Mucosa of rectum (tissue), 2 donors: ENCODE measurements around the gene PRF1.
A peak's percentile ranks its signal among the peaks of the same experiment; 100 is the strongest.

Source experiments
- H3K27ac ChIP-seq, 2 donors: one replicate each; pipeline ENCODE4 v1.7.0; 2013; ENCODE audit warnings: inconsistent platforms in 2 of 2, low read depth in 2 of 2, low read length in 2 of 2
- H3K27me3 ChIP-seq, 2 donors: one replicate each; pipeline ENCODE4 v1.7.0; 2013; ENCODE audit warnings: low read length in 2 of 2; ENCODE audit not compliant: control insufficient read depth in 2 of 2, insufficient read depth in 2 of 2
- H3K36me3 ChIP-seq, 2 donors: one replicate each; pipeline ENCODE4 v1.7.0; 2013; ENCODE audit warnings: low read length in 2 of 2; ENCODE audit not compliant: control insufficient read depth in 2 of 2, insufficient read depth in 2 of 2
- H3K4me1 ChIP-seq, 2 donors: one replicate each; pipeline ENCODE4 v1.7.0; 2013; ENCODE audit warnings: low read length in 2 of 2, mild to moderate bottlenecking in 1 of 2; ENCODE audit not compliant: control insufficient read depth in 2 of 2, insufficient read depth in 2 of 2
- H3K4me3 ChIP-seq, 2 donors: one replicate each; pipeline ENCODE4 v1.7.0; 2013; ENCODE audit warnings: low read length in 2 of 2
- H3K9ac ChIP-seq, 2 donors: one replicate each; pipeline ENCODE4 v1.7.0; 2013; ENCODE audit warnings: low read length in 2 of 2, low read depth in 1 of 2, mild to moderate bottlenecking in 1 of 2
- H3K9me3 ChIP-seq, 2 donors: one replicate each; pipeline ENCODE4 v1.7.0; 2013; ENCODE audit warnings: low read length in 2 of 2; ENCODE audit not compliant: control insufficient read depth in 2 of 2
- donor health status: healthy.
- donor health status: Normal muscosa, but diverticular disease.

PRF1 gene

DNA sequence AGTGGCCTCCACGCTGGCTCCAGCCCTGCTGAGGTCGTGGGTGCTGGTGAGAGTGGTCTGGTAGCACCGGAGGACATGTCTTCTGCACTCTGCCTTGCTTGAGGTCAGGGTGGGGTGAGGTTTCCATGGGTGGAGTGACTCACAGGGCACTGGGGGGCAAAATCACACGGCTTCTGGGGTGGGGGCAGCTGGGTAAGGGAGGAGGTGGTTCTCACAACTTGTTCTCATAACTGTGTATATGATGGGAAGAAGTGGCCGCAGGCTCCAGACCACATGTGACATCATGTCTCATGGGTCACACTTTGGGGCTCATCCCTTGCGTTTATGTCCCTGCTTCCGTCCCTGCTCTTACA is 884 bp upstream of the PRF1 start:
- Histone ChIP-seq H3K36me3 (no peaks in the 10 kb centered on the region), H3K27ac (no peak overlapping the region), H3K9ac (no peak overlapping the region), H3K9me3 (no peaks in the 10 kb centered on the region), H3K4me3 (peak overlapping the region in 1 of 2 donors; percentile 7), H3K4me1 (no peaks in the 10 kb centered on the region), H3K27me3 (no peaks in the 10 kb centered on the region)

DNA sequence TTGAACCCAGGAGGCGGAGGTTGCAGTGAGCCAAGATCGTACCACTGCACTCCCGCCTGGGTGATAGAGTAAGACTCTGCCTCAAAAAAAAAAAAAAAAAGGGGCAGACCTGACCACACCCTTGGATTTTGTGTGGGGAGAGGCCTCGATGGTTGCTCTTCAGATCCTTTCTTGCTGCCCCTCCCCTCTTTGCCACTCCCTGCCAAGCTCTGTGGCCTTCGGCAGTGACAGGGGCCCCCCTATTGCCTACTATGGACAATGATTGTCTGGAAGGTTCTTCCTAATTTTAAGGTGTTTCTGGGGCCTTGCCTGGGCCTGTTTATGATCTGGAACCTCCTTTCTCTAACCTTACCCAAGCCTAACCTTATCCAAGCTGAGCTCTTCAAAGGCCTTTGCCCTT is 795 bp downstream of the PRF1 start:
- Histone ChIP-seq H3K9me3 (no peaks in the 10 kb centered on the region), H3K4me3 (peak overlapping the region in 1 of 2 donors; percentile 52), H3K27ac (no peak overlapping the region), H3K4me1 (no peaks in the 10 kb centered on the region), H3K36me3 (no peaks in the 10 kb centered on the region), H3K27me3 (no peaks in the 10 kb centered on the region), H3K9ac (no peak overlapping the region)

DNA sequence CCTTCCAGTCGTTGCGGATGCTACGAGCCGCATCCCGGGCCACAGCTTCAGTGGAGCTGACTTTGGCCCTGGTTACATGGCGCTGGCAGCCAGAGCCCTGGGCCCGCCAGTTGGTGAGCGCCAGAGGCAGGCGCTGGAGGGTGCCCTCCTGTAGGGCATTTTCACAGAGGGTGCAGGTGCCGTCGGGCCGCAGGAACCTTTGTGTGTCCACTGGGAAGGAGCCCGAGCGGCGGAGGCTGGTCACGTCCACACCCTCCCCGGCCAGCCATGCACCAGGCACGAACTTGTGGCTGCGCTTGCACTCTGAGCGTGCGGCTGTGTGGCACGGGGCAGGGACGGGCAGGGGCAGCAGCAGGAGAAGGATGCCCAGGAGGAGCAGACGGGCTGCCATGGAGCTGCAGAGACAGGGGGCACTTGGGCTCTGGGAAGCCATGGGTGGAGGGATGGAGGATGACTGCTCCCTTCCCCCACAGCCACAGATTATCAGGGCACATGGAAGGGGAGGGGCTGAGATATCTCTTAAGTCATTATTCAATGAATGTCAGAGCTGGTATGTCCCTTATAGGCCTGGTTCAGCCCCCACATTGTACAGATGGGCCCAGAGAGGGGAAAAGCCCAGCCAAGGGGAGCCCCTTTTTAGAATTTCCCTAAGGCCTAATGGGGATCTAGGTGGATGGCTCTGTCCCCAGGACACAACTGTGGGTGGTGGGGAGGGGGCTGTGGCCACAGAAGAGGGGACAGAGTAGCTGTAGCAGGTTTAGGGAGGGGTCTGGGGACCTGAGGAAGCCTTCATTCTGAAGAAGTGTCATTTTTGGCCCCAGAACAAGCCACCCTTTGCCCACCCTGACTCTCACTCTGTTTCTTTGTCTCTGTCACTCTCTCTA is 1.8 kb downstream of the PRF1 start:
- Histone ChIP-seq H3K36me3 (no peaks in the 10 kb centered on the region), H3K4me1 (no peaks in the 10 kb centered on the region), H3K9ac (no peak overlapping the region), H3K4me3 (no peak overlapping the region), H3K27me3 (no peaks in the 10 kb centered on the region), H3K9me3 (no peaks in the 10 kb centered on the region), H3K27ac (no peak overlapping the region)

DNA sequence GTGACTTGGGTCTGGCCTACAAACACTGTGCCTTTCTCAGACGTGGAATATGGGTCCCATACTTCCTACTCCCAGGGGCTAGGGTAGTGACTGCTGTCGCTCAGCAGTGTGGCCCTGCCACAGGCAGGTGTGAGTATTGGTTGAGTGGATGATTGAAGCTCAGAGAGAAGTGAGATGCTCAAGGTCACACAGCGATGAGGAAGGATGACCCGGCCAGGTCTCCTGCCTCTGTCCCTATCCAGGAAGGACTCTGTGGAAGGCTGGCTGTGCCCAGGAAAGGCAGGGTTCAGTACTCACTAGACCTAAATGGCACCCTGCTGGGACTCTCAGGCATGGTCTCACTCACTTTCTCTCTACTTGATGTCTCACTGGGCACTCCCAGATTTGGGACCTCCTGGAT is 2.8 kb downstream of the PRF1 start:
- no peaks in the 10 kb centered on the region for H3K9me3 ChIP-seq
- no peaks in the 10 kb centered on the region for H3K4me1 ChIP-seq
- H3K9ac ChIP-seq: no peak overlapping the region
- no peaks in the 10 kb centered on the region for H3K36me3 ChIP-seq
- no peaks in the 10 kb centered on the region for H3K27me3 ChIP-seq
- no peak overlapping the region for H3K27ac ChIP-seq
- H3K4me3 ChIP-seq: no peak overlapping the region

DNA sequence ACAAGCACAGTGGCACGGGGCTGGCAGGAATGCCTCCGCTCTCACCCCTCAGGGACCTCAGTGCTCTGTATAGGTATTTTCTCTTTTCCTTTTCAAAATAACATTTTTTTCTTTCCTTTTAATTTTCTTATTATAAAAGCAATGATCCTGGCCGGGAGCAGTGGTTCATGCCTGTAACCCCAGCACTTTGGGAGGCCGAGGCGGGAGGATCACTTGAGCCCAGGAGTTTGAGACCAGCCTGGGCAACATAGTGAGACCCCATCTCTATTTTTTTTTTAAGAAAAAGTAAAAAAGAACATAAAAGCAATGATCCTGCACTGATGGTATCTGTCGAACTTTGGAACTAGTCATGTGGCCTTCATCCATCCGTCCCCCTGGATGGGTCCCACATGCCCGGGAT is 3.2 kb downstream of the PRF1 start:
- H3K9me3 ChIP-seq: no peaks in the 10 kb centered on the region
- H3K36me3 ChIP-seq: no peaks in the 10 kb centered on the region
- no peaks in the 10 kb centered on the region for H3K27me3 ChIP-seq
- H3K4me3 ChIP-seq: no peak overlapping the region
- H3K4me1 ChIP-seq: no peaks in the 10 kb centered on the region
- H3K9ac ChIP-seq: no peak overlapping the region
- no peak overlapping the region for H3K27ac ChIP-seq

DNA sequence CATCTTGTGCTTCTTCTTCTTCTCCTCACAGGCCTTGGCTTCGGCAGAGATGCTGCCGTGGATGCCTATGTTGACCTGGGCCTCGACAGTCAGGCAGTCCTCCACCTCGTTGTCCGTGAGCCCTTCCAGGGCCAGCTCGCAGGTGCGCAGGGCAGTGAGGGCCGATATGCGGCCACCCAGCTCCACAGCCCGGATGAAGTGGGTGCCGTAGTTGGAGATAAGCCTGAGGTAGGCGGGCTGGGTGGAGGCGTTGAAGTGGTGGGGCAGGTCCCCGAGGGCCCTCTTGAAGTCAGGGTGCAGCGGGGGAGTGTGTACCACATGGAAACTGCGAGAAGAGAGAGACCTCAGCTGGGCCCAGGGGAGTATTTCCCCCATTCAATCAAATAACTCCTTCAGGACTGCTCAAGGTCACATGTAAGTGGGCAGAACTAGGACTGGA is 3.7 kb downstream of the PRF1 start:
- no peak overlapping the region for H3K4me3 ChIP-seq
- no peaks in the 10 kb centered on the region for H3K4me1 ChIP-seq
- H3K27ac ChIP-seq: no peak overlapping the region
- no peaks in the 10 kb centered on the region for H3K27me3 ChIP-seq
- H3K9ac ChIP-seq: no peak overlapping the region
- no peaks in the 10 kb centered on the region for H3K36me3 ChIP-seq
- no peaks in the 10 kb centered on the region for H3K9me3 ChIP-seq

DNA sequence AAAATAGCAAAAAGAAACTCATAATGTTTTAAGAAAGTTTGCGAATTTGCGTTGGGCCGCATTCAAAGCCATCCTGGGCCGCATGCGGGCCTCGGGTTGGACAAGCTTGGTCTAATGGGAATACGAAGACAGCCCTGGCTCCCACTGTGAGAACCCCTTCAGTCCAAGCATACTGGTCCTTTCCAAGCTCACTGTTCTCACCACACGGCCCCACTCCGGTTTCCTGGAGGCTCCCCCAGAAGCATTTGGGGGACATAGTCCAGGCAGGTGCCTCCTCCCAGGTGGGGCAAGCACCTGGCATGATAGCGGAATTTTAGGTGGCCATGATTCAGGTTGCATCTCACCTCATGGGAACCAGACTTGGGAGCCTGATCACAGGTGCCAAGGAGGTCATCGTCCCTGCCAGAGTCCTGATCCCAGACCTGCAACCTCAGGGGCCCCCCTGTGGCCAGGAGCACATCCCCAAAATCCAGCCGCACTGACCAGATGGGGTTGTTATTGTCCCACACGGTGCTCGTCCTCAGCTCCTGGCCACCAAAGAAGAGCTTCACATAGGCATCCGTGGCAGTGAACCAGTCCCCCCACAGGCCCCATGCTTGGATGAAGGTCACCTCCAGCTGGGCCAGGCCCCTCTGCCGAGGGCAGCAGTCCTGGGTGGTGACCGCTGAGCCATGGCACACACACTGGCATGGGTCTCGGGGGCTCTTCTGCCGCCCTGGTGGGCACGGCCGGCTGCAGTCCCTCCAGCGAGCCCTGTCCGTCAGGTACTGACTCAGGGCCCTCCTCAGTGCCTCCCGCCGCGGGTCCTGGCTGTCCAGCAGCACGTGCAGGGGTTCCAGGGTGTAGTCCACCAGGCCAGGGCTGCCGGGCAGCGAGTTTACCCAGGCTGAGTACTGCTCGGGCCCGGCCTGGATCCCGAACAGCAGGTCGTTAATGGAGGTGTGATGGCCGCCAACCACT is 4.4 kb downstream of the PRF1 start:
- Histone ChIP-seq H3K9ac (no peak overlapping the region), H3K4me1 (no peaks in the 10 kb centered on the region), H3K9me3 (no peaks in the 10 kb centered on the region), H3K4me3 (no peak overlapping the region), H3K27ac (no peak overlapping the region), H3K36me3 (no peaks in the 10 kb centered on the region), H3K27me3 (no peaks in the 10 kb centered on the region)

DNA sequence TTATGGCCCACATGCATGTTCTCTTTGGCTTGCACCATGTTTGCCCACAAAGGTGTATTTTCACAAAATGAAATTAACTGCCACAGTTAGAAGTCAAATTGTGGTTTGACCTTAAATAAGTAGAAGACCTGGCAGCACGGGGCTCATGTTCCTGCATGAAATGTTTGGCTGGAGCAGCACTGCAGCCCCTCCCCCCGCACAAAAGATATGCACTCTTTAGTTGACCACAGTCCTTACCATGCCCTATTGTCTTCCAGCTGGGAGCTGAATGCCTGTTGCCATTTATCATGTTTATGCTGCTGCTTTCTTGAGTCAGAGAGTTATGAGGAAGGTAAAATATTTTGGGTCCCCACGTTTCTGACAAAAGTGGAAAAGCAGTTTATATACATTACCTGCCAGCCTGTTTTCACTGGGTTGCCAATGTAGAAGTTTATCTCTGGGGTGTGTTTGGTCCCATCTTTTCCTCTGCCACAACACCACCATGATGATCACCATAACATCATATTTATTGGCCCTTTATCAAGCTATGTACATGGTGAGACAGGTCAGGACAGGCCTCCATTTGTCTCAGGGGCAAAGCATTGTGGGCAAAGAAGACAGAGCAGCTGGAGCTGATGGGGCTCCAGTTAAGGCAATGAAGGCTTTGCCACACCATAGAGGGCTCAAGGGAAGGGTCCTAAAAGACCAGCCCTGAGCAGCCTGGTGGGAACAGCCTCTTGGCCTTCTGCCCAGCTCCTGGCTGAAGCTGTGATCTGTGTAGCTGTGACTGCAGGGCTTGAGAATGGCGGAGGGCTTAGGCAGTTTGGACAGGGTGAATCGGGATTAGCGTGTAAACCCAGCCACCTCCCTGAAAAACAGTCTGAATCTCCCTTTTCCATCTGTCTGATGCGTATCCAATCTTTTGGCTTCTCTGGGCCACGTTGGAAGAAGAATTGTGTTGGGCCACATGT is 5.4 kb downstream of the PRF1 start:
- H3K9me3 ChIP-seq: no peaks in the 10 kb centered on the region
- no peak overlapping the region for H3K4me3 ChIP-seq
- no peaks in the 10 kb centered on the region for H3K36me3 ChIP-seq
- H3K27me3 ChIP-seq: no peaks in the 10 kb centered on the region
- no peak overlapping the region for H3K27ac ChIP-seq
- H3K9ac ChIP-seq: no peak overlapping the region
- H3K4me1 ChIP-seq: no peaks in the 10 kb centered on the region

DNA sequence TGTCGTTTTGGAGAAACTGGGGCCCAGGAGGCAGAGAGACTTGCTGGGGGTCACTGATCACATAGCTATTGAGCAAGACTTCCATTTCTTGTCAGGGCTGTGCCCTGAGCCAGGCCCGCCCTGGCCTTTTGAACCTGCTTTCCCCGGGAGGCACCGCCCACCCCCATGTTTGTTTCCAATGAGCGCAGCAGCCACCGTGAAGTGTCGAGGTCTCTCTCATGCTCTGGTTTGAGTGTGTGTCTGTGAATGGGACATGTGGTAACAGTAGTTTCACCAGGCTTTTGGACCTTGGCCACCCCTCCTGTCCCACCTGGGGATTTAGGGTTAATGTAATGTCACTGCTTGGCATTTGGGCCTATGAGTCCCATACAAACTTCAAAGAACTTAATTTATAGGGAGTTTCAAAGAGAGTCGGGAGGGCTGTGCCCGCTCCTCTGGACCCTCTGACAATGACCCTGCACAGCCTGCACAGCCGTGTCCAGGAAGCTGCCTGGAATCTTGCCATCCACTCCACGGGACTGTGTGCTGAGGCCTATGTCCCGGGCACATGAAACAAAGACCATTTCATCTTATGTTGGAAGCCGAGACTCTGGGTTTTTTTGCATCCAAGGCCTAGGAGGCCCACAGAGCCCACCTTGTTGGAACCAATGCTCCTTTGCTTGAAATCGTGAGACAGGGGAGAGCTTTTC is 6.3 kb downstream of the PRF1 start:
- H3K9ac ChIP-seq: no peak overlapping the region
- no peak overlapping the region for H3K4me3 ChIP-seq
- no peak overlapping the region for H3K27ac ChIP-seq
- no peaks in the 10 kb centered on the region for H3K36me3 ChIP-seq
- H3K9me3 ChIP-seq: no peaks in the 10 kb centered on the region
- H3K27me3 ChIP-seq: peaks cover 0 to 2% of the 10 kb centered on the region in 2 donors
- no peaks in the 10 kb centered on the region for H3K4me1 ChIP-seq
